Stimulated activated CD8-positive, alpha-beta memory T cell treated with anti-CD3 and anti-CD28 coated beads, Interleukin-12 subunit alpha, Interleukin-12 subunit beta, amount 100 ng/mL, for 24 hours (primary cell): ENCODE results near the gene APPL2.
"Not testable (repeated sequence)": the region's sequence is repeated elsewhere in the genome, so short reads cannot be mapped to it uniquely, and the experiment has no call there.

Source experiments
- DNase-seq: peaks from one replicate; pipeline ENCODE4 v3.0.0-alpha.2; 2020; ENCODE audit errors: extremely low read depth

APPL2 gene

DNA sequence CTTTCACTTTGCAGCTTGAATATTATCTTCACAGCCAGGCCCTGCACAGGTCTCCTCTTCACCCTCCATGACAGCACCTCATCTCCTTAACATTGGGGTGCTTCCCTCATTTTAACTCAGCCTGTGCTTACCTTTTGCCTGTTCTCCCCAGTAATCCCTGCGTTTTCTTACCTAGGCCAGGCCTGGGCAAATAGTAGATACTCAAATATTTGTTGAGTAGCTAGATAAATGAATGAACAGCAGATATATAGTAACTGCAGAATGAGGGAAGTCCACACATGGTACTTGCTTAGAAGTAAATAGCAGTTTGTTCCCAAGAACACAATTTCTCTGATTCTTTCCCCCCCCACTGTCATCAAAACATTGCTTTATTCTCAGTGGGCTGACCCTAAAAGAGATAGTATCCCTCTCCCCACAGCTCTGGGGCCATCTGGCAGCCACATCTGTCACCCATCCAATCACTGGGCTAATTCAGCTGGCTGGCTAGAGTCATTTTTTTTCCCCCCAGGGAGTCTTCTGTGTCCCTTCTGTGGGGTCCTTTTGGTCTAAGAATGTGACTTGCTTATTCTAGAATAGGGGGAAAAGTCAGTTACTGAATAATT, 43.2 kb downstream of the APPL2 start:
- no peak for DNase-seq

GRCh38 chr12:105190530-105190929, 45.4 kb downstream of the APPL2 start:
- no peak for DNase-seq

DNA sequence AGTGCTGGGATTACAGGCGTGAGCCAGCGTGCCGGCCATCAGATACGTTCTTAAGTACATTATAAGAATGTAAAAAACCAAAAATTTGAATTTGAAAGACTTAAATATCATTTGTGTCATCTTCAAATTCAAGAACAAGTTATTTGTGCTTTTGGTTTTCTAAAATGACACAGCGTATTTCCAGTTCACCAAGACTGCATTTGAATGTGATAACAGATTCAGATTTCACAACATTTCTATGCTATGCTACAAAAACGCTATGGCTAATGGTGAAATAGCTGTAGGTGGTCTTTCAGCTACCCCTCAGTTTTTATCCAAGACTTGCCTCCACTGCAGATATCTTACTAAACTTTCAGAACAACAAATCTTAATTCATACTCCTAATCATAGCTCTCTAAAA, 46.7 kb downstream of the APPL2 start:
- DNase-seq: no peak

DNA sequence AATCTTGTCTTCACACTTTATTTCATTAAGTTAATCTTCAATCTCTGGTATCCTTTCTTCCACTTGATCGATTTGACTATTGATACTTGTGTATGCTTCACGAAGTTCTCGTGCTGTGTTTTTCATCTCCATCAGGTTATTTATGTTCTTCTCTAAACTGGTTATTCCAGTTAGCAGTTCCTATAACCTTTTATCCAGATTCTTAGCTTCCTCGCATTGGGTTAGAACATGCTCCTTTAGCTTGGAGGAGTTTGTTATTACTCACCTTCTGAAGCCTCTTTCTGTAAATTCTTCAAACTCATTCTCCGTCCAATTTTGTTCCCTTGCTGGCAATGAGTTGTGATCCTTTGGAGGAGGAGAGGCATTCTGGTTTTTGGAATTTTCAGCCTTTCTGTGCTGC, 52.0 kb downstream of the APPL2 start:
- DNase-seq: not testable (repeated sequence)

DNA sequence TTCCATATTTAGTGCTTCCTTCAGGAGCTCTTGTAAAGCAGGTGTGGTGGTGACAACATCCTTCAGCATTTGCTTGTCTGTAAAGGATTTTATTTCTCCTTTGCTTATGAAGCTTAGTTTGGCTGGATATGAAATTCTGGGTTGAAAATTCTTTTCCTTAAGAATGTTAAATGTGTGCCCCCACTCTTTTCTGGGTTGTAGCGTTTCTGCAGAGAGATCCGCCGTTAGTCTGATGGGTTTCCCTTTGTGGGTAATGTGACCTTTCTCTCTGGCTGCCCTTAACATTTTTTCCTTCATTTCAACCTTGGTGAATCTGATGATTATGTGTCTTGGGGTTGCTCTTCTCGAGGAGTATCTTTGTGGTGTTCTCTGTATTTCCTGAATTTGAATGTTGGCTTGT, 52.6 kb downstream of the APPL2 start:
- DNase-seq: not testable (repeated sequence)

DNA sequence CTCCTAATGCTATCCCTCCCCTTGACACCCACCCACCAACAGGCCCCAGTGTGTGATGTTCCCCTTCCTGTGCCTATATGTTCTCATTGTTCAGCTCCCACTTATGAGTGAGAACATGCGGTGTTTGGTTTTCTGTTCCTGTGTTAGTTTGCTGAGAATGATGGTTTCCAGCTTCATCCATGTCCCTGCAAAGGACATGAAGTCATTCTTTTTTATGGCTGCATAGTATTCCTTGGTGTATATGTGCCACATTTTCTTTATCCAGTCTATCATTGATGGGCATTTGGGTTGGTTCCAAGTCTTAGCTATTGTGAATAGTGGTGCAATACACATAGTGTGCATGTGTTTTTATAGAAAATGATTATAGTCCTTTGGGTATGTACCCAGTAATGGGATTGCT, 56.9 kb downstream of the APPL2 start:
- DNase-seq: not testable (repeated sequence)

GRCh38 chr12:105177208-105177607, 58.8 kb downstream of the APPL2 start:
- no peak for DNase-seq

- DNase-seq: no peak
Measured at GRCh38 chr12:105175397-105175990, 60.5 kb downstream of the APPL2 start.

GRCh38 chr12:105171691-105172436, 64.1 kb downstream of the APPL2 start:
- no peak for DNase-seq

DNA sequence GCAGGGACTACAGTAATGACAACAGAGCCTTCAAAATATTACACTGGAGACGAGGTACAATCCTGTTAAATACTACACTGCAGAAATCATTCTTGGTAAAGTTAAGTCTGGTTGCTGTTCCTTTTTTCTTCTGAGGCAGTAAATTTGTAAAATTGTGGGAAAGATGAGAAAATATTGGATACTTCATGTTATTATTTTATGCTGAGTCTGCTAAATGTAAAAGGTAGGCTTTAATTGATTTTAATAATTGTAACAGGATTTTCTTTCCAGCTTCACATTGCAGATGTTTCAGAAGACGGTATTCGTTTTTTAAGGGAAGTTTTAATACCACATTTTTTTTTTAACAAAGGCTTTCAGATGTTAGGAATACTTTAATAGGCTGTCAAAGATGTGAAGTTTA, 65.8 kb downstream of the APPL2 start:
- DNase-seq: no peak

- DNase-seq: no peak
Measured at GRCh38 chr12:105168006-105168405, 68.0 kb downstream of the APPL2 start.

DNA sequence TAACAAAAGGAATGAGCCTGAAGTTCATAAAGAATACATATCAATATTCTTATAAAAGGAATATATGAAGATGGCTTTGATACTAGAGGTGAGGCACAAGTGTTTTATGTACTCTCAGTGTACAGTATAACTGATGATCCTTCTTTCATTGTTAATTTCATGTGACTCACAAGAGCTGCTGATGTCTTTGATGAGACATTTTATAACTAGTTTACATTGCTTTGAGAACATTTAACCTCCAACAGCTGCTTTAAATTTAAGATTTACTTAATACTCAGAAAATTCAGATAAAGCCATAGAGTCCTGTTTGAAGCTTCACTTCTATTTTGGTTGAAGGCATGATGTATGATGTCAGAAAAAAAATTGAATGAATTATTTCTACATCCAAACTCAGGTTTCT, 68.6 kb downstream of the APPL2 start:
- no peak for DNase-seq

- no peak for DNase-seq
Measured at GRCh38 chr12:105166736-105167135, 69.2 kb downstream of the APPL2 start.

DNA sequence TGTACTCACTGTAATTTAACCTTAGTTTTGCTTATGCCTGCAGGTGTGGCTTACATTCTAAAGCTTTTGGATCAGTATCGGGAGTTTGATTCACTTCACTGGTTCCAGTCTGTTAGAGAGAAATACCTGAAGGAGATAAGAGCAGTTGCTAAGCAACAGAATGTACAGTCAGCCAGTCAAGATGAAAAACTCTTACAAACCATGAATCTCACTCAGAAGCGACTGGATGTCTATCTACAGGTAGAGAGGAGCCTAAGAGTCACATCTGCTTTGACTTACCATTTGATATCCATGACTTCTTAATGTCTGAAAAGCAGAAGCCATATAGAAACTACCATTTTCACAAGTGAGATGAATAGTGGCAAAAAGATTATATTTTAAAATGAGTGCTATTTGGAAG, 71.9 kb downstream of the APPL2 start:
- DNase-seq: no peak

- no peak for DNase-seq
Measured at GRCh38 chr12:105162174-105162573, 73.8 kb downstream of the APPL2 start.

GRCh38 chr12:105158876-105159275, 77.1 kb downstream of the APPL2 start:
- no peak for DNase-seq

DNA sequence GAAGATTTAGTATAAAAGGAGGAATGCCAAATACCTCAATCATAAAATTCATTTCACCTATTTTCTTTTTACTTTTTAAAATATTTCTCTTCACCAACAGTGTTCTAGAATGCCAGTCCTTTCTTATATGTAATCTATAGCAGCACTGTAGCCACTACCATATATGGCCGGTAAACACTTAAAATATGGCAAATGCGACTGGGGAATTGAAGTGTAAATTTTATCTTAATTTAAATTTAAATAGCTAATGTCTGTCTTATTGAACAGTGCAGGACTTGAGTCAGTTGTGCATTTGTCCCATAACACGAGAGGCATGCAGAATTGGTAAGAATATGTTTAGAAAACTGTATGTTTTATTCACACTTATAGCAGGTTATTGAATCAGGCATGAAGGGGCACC, 78.4 kb downstream of the APPL2 start:
- no peak for DNase-seq

- no peak for DNase-seq
Measured at GRCh38 chr12:105156260-105156659, 79.7 kb downstream of the APPL2 start.

DNA sequence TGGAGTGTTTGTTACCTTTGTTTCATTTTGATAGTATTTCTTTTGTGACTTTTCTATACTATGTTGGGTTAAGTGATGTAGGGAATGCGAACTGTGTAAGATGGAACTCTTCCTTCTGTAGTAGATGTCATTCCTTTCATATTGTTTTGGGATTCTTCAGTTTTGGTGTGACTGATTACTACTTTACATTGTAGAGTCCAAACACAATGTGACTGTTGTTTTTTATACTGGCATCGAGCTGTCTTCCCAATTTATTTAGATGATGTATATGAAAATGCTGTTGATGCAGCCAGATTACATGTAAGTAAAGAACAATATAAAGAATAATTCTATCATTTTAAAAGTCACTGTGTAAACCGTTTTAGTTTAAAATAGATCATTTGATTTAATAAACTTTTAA, 93.7 kb downstream of the APPL2 start:
- DNase-seq: no peak

DNA sequence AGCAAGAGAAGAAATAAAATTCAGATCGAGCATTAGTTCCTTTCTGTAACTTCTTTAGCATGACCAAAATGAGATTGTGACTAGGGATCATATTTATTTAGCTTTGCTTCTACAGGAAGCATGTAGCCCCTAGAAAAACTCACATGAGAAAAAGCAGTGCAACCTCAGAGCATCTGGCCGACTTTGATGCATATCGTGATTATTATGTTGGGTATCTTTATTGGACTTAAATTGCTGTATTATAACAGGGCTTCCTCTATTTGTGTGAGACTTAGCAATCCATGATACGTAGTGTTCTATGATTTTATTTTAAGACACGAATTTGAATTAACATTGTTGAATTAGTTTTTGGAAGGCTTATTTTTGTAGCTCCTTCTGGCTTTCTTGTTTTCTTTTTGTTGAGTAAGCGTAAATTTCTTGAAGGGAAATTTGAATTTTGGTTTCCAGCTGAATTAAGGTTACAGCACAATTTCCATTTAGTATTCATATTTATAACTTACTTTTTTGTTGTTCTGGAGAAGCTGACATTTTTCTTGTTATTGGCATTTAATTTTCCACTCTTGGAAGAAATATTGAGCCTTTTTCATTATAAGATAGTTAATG, 94.6 kb downstream of the APPL2 start:
- DNase-seq: no peak

GRCh38 chr12:105138248-105138647, 97.7 kb downstream of the APPL2 start:
- no peak for DNase-seq
